Inferior parietal cortex (tissue), 1 donor: ENCODE data around the gene CRTC1.
"Not testable (repeated sequence)": the region's sequence is repeated elsewhere in the genome, so short reads cannot be mapped to it uniquely, and the experiment has no call there.

Experiments used
- DNase-seq: peaks from one replicate; pipeline ENCODE4 v3.0.0-alpha.2; 2016; ENCODE audit errors: extremely low spot score

Gene CRTC1

DNA sequence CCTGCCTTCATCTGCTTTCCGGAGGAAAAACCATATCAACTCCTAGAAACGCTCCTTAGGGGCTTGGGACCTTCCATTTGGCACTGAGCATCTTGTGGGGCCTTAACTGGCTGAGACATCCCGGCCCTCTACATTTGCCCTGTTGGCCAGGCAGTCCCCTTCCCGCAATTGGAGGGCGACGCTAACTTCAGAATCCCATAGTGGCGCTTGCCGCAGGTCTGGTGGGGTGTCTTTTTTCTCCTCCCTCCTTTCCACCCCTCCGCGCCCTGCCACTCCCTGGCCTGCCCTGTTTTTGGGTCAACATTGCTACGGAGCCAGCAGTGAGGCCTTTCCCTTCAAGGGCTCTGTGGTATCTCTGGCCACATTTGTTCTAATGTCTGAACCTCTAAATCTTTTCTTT, 13.6 kb upstream of the CRTC1 start:
- no peak for DNase-seq

- no peak for DNase-seq
Measured at GRCh38 chr19:18670312-18670711, 13.2 kb upstream of the CRTC1 start.

- no peak for DNase-seq
Measured at GRCh38 chr19:18671303-18672043, 12.0 kb upstream of the CRTC1 start.

DNA sequence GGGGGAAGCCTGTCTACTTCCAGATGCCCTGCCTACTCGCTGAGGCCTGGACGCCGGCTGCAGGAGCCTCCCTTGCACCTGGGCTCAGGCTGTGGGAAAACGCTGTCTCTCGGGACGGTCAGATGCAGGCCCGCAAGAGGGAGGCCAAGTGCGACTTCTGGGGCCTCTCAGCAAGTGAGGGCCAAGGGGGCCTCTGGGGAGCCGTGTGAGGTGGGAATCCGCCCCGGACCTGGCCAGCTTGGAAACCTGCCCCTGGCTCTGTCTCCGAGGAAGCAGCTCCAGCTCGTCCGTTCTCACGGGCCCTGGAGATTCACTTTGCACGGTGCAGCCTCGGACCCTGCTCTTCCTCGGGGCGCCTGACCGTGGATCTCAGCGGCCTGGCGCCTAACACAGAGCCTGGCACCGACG, 11.4 kb upstream of the CRTC1 start:
- DNase-seq = no peak

GRCh38 chr19:18672606-18673337, 10.7 kb upstream of the CRTC1 start:
- no peak for DNase-seq

- peak; percentile 58 for DNase-seq
Measured at GRCh38 chr19:18674616-18675015, 8.9 kb upstream of the CRTC1 start.

DNA sequence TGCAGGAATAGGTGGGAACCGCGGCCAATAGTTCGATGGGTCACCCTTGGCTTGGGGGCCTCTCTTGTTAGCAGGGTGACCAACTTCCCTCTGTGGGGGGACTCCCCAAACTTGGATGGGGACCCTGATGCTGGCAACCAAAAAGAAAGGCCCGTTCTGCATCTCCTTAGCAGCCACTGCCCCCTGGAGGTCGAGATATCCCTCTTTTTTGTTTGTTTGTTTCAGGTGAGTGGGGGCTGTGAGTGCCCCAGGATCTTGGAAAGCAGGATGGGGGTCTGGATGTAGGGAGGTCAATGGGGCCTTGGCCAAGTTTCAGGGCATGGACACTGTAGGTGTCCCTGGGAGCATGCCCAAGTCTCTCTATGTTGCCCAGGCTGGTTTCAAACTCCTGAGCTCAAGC, 7.7 kb upstream of the CRTC1 start:
- DNase-seq = no peak

GRCh38 chr19:18676692-18677091, 6.8 kb upstream of the CRTC1 start:
- no peak for DNase-seq

DNA sequence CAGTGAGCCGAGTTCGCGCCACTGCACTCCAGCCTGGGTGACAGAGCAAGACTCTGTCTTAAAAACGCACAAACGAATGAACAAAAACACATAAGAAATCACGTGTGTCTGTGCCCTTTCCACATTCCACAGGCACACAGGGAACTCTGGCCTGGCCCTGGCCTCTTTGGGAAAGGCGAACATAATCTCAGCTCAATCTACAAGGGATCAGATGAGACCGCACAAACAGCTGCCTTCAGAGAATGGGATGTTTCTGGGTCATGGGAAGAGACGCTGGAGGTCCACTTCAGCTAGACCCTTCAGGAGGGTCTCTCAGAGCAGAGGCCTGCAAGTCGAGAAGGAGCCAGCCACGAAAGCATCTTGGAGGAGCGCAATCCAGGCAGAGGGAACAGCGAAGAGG, 6.3 kb upstream of the CRTC1 start:
- no peak for DNase-seq

GRCh38 chr19:18680148-18680547, 3.3 kb upstream of the CRTC1 start:
- DNase-seq = not testable (repeated sequence)

- DNase-seq = no peak
Measured at GRCh38 chr19:18682807-18683108, 722 bp upstream of the CRTC1 start.

- DNase-seq = no peak
Measured at GRCh38 chr19:18683958-18684641, 620 bp downstream of the CRTC1 start.

GRCh38 chr19:18684642-18684993, 1.1 kb downstream of the CRTC1 start:
- no peak for DNase-seq

- DNase-seq = no peak
Measured at GRCh38 chr19:18685597-18686190, 2.2 kb downstream of the CRTC1 start.

DNA sequence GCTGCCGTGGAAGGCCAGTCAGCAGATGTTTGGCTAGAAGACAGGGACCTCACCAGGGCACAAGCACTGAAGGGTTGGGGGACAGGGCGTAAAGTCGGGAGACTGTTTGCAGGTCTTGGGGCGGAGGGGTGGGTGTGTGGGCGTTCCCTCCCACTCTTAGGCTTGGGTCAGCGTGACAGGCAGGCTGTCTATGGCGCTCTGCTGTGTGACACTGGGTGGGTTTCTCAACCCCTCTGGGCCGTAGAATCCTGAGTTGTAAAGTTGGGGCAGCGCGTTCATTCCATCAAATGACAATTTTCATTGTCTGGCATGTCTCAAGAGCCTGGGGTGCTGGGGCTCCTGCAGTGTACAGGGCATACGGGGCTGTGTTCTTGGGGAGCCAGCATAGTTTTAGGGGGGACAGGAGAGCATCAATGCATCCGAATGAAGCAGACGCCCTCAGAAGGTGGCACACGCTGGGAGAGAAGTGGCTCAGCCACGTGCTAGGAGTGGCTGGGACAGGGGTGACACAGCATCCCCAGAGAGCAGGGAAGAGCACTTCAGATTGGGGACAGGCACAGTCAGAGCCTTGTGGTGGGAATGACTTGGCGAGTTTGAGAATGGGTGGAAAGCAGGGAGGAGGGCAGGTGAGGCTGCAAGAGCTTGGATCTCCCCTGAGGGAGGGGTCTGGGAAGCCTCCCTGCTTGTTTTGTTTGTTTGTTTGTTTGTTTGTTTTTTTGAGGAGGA, 4.4 kb downstream of the CRTC1 start:
- DNase-seq = no peak

- DNase-seq = no peak
Measured at GRCh38 chr19:18696023-18696422, 12.5 kb downstream of the CRTC1 start.

GRCh38 chr19:18697680-18698079, 14.2 kb downstream of the CRTC1 start:
- no peak for DNase-seq

DNA sequence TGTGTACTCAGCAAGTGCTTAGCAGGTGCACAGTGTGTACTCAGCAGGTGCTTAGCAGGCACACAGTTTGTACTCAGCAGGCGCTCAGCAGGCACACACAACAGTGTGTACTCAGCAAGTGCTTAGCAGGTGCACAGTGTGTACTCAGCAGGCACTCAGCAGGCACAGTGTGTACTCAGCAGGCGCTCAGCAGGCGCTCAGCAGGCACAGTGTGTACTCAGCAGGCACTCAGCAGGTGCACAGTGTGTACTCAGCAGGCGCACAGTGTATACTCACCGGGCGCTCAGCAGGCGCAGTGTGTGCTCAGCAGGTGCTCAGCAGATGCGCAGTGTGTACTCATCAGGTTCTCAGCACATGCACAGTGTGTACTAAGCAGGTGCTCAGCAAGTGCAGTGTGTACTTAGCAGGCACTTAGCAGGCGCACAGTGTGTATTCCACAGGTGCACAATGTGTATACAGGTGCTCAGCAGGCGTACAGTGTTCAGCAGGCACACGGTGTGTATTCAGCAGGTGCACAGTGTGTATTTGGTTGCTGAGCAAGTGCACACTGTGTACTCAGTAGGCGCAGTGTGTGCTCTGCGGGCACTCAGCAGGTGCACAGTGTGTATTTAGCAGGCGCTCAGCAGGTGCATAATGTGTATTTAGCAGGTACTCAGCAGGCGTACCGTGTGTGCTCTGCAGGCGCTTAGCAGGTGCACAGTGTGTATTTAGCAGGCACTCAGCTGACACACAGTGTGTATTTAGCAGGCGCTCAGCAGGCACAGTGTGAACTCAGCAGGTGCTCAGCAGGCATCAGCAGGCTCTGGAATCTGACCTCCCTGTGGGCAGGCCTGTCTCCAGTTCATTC, 15.1 kb downstream of the CRTC1 start:
- no peak for DNase-seq

DNA sequence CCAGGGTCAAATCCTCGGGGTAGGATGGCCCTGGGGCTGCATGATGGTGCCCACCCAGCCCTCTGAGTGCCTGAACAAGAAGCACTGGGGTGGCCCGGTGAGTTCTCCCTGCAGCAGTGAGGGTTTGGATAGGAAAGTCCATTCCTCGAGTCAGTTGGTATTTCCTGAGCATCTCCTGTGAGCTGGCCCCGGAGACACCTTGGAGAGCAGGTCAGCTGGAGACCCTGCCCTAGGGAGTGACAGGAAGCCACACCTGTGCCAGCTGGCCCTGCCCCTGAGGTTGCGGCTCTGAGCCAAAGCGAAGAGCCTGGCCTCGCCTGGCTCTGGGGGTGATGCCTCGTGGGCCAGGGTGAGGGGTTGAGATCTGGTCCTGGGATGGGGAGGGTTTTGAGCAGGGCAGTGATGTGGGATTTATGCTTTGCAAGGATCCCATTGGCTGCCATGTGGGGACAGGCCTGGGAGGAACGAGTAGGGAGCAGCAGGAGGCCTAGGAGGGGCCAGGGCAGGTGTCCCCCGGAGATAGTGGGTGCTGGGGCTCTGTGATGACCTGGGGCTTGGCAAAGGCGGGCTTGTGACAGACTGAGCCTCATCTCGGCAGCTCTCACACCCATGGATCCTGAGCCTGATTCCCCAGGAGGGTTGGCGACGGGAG, 16.0 kb downstream of the CRTC1 start:
- no peak for DNase-seq

DNA sequence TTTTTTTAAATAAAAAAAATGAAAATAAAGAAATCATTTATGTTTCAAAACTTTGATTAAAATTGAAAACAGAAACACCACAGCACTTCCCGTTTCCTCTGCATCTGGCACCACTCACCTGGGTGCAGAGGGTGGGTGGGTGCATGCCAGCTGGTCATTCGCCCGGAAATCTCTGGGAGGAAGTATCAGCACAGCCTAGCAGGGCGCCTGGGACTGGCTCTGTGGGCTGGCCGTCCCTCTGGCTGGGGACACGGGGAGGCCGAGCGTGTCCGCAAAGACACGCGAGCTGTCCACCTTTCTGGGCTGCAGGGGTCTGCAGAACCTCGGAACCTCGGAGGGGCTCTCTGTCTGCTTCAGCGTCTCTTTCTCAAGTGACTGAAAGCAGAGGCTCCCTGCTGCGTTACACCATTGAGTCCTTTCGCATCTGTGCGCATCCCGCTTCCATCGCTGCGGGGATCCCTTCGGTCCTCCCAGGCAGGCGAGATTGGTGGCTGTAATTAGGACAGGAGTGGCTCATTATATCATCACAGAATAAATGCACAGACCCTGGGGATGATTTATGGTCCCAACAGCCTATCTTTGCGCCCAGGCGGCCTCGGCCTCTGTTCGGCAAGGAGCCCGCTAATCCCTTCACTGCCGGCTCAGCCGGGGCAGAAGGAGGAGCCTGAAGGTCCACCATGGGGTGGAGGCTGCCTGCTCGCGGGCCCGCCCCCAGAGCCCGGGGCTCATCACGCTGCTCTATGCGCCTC, 17.2 kb downstream of the CRTC1 start:
- peak; percentile 55 for DNase-seq
